ENCODE data around the gene BCR. TPM values are rescaled to one million over a fixed set of nuclear protein-coding genes. Genes with fewer than 3 reads are reported as not detected.
"Not testable (repeated sequence)": the region's sequence is repeated elsewhere in the genome, so short reads cannot be mapped to it uniquely, and the experiment has no call there.

Gene BCR
- total RNA-seq, 2 experiments from 2014 or later = 60.7 to 63.2 TPM

DNA sequence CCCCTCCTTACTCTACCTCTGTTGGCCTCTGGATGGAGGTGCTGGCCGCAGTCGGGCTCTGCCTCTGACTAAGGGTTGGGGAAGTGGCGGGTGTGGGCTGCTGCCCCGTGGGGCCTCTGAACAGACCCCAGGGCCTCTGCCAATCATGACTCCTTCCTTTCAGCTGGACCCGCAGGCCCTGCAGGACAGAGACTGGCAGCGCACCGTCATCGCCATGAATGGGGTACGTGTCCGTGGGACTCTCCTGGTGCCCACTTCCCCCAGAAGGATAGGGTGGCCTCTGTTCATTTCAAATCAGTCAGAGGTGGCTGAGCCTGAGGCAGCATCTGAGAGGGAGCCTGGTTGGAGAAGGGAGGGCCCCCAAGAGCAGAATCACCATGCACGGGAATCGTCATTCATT, 129.0 kb downstream of the BCR start:
- H3K4me3 Mint-ChIP-seq; H3K27me3 Mint-ChIP-seq; H3K4me1 Mint-ChIP-seq; CTCF ChIA-PET; H3K9me3 Mint-ChIP-seq; DNase-seq; H3K27ac Mint-ChIP-seq; H3K36me3 Mint-ChIP-seq (ENCODE audit: low read depth); POLR2A ChIA-PET: not testable (repeated sequence)

DNA sequence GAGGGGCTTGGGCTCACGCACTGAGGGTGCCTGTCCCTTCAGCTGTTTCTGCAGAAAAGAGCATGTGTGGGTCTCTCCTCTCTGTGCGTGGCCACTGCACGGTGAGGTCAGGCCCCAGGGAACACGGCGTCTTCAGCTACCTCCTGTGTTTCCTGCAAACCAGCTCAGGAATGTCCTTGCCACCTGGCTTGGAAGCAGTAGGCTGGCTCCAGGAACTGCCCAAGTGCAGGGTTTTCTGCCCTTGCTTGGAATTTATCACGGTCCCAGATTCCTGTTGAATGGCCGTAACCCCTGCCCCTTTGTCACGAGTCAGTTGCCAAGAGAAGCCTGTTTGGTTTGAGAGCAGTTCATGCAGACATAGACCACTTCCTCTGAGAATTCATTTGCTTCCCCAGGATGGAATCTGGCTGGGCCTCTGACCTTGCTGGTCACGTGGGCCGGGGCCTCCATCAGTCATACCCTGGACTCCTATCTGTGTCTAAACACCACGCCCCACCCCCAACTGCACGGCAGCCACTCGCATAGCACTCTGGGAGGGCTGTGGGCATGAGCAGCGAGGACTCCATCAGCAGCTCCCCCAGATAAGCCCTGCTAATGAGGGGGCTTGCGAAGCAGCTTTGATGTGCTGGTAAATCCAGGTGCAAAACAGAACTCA, 130.3 kb downstream of the BCR start:
- DNase-seq; H3K4me1 Mint-ChIP-seq; CTCF ChIA-PET; H3K4me3 Mint-ChIP-seq; H3K27ac Mint-ChIP-seq; H3K36me3 Mint-ChIP-seq (ENCODE audit: low read depth); POLR2A ChIA-PET; H3K27me3 Mint-ChIP-seq; H3K9me3 Mint-ChIP-seq: not testable (repeated sequence)

DNA sequence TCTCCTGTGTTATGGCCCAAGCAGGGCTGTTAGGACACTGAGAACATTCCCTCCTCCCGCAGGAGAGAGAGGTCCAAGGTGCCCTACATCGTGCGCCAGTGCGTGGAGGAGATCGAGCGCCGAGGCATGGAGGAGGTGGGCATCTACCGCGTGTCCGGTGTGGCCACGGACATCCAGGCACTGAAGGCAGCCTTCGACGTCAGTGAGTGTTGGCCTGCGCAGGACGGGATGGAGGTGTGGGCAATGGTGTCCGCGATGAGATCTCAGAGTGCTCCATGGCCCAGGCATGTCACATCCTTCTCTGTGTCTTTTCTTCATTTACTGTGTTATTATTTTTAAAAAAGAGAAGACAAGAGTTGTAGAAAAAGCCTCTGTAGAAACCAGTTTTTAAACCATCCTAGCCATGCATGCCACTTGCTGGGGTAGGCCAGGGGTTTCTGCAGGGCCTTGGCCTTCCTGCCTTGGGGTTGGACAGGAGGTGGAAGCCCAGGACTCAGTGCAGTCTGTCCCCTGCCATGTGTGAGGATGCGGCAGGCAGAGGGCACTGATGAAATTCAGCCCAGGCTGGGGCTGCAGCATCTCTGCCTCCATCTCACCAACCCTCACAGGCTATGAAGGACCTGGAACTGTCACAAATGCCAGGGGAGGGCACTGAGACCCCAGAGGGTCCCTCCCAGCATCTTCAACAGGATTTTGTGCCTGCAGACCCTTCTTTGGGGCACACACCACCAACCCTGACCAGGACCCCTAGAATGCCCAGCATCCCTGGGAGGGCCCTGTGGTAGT, 131.5 kb downstream of the BCR start:
- CTCF ChIA-PET; H3K4me1 Mint-ChIP-seq; H3K27ac Mint-ChIP-seq; H3K9me3 Mint-ChIP-seq; POLR2A ChIA-PET; H3K36me3 Mint-ChIP-seq (ENCODE audit: low read depth); H3K4me3 Mint-ChIP-seq; H3K27me3 Mint-ChIP-seq: not testable (repeated sequence)
- DNase-seq = peak; percentile 9

DNA sequence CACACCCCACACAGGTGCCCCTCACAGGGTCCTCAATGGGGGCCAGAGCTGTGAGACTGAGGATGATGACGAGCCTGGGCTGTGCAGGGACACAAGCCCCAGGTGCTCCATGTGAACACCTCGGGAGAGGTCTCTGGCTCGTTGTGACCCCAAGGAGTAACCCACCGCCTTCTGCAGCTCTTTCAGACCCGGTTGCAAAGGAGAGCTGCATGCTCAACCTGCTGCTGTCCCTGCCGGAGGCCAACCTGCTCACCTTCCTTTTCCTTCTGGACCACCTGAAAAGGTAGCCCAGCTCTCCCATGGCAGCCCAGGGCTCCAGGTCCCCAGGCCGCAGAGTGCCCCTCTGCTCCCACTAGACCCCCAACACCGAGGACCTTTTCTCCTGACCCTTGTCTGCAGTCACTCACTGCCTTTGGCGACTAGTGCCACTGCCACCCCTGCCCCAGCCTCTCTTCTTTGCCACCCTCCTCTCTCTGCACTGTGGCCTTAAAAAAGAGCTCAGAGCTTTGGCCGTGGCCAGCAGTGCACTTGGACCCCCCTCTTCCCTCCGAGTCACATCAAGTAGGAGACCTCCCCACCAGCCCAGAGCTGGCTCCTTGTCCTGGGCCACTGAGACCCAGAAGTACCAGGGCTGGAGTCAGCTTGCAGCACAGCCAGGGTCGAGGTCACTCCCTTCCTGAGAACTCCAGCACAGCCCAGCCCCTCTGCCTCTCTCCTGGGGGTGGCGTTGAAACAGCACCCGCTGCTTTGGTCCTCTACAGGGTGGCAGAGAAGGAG, 133.7 kb downstream of the BCR start:
- Mint-ChIP-seq H3K4me3 (no peak overlapping the region), H3K4me1 (peaks cover 8% of the 10 kb centered on the region), H3K27me3 (no peaks in the 10 kb centered on the region), H3K27ac (no peak overlapping the region), H3K36me3 (ENCODE audit: low read depth) (peaks cover 9% of the 10 kb centered on the region), H3K9me3 (no peaks in the 10 kb centered on the region)
- POLR2A ChIA-PET = no interaction called here
- DNase-seq = no peak
- CTCF ChIA-PET = no interaction called here

DNA sequence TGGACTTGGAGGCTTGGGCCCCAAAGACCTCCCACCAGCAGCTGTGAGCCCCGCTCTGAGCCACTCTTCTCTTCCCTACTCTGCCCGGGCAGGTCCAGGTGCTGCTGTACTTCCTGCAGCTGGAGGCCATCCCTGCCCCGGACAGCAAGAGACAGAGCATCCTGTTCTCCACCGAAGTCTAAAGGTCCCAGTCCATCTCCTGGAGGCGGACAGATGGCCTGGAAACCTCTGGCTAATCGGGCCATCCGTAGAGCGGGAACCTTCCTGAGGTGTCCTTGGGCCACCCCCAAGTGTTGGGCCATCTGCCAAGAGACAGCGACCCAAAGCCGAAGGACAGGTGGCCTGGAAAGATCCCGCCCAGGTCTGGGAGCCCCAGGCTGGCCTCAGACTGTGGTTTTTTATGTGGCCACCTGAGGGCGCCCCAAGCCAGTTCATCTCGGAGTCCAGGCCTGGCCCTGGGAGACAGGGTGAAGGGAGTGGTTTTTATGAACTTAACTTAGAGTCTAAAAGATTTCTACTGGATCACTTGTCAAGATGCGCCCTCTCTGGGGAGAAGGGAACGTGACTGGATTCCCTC, 135.1 kb downstream of the BCR start:
- H3K36me3 Mint-ChIP-seq (ENCODE audit: low read depth) = peaks cover 9% of the 10 kb centered on the region
- POLR2A ChIA-PET = no interaction called here
- no peak overlapping the region for H3K4me3 Mint-ChIP-seq
- no peak overlapping the region for H3K27ac Mint-ChIP-seq
- peaks cover 8% of the 10 kb centered on the region for H3K4me1 Mint-ChIP-seq
- peak; percentile 63 for DNase-seq
- CTCF ChIA-PET = no interaction called here
- H3K9me3 Mint-ChIP-seq = no peaks in the 10 kb centered on the region
- no peaks in the 10 kb centered on the region for H3K27me3 Mint-ChIP-seq

DNA sequence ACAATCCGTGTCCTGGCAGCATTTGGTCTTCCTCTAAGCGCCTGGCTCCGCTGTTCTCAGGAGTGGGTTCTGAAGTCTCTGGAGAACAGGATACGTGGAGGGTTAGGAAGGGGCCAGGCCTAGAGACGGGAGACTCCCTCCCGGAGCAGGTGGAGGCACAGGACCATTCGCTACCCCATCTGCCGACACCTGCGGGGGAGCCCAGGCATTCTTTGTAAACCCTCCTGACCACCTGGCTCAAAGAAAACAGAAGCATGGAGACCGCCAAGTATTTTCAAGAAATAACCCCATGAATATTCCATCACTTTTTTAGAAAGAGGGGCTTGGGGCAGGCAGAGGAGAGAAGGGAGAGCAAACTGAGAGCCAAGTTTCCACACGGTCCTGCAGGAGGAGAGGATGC, 136.3 kb downstream of the BCR start:
- POLR2A ChIA-PET, CTCF ChIA-PET: not testable (repeated sequence)

DNA sequence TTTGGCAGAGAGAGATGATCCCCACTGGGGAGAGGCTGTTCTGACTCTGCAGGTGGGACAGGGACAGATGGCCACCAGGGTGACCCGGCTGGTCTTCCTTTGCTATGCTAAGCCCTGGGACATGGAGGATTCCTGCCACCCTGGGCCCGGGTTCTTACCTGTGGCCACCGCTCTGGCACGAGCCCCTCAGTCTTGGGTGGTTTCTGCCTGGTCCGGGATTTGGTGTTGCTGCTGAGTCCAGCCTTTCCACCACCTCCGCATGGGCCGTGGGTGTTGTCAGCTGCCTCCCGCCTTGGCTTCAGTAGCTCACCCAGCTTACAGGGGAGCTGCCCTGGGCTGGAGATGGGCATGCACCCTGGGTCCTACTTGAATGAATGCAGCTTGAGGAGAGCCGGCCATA, 138.0 kb downstream of the BCR start:
- H3K4me3 Mint-ChIP-seq; H3K9me3 Mint-ChIP-seq; H3K36me3 Mint-ChIP-seq (ENCODE audit: low read depth); DNase-seq; H3K4me1 Mint-ChIP-seq; POLR2A ChIA-PET; H3K27me3 Mint-ChIP-seq; H3K27ac Mint-ChIP-seq; CTCF ChIA-PET: not testable (repeated sequence)

More for the DNA sequence above, 136.3 kb downstream of the BCR start:
- not testable (repeated sequence) for H3K4me3 Mint-ChIP-seq; H3K36me3 Mint-ChIP-seq (ENCODE audit: low read depth); H3K9me3 Mint-ChIP-seq; H3K4me1 Mint-ChIP-seq; H3K27ac Mint-ChIP-seq; H3K27me3 Mint-ChIP-seq; DNase-seq

DNA sequence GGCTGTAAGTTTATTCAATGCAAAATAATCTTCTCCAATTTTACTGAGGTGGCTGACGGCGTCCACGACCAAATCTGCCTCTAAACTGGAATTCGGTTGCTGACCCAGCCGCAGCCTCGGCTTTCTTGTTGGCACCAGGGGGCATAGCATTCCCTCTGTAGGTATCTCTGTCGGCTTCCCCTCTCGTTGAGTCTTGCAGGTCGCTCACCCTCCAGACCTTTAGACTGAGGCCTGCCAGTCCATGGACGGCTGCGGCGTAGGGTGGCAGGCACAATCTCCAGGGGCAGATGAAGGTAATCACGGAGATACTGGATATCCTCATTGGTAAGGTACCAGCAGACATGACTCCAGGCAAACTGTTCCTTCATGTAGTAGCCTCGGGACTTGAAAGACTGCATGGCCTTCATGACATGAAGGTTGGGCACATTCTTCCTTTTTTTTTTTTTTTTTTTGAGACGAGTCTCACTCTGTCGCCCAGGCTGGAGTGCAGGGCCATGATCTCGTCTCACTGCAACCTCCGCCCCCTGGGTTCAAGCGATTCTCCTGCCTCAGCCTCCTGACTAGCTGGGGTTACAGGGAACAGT, 142.3 kb downstream of the BCR start:
- POLR2A ChIA-PET, DNase-seq: not testable (repeated sequence)

DNA sequence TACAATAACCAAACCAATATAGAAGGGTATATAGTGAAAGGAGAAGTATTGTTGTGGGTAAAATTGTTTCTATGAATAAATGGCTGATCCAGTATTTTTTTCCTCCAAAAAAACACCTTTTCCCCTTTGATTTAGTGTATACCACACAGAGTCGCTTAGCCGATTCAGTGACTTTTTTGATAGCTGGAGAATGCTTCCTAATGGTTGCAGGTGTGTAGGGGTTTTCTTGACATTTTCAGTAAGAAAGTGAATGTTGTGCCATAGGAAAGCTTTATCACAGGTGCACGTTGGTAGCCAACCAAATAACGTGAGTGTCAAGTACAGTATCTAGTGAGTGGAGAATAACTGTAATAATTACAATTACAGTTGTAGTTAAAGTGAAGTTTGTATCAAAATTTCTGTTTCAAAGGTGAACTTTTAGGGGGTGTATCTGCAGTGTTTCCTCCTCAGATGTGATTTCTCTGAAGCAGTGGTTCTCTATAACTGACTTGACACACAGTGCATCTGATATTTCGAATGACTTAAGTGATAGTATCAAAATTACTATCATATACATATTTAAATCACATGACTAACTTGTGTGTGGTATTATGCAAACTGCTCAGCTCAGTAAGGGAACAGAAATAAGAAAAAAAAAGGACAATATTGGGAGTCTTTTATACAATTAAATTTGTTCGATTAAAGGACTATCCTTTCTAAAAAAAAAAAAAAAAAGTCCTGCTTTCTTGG, 143.8 kb downstream of the BCR start:
- not testable (repeated sequence) for H3K36me3 Mint-ChIP-seq (ENCODE audit: low read depth)
- CTCF ChIA-PET = interaction anchor here (0.7 kb wide), 1 partner anchor 845 kb away, joined by 5 read pairs; no protein-coding TSS in a partner anchor

More for the DNA sequence above, 142.3 kb downstream of the BCR start:
- H3K27ac Mint-ChIP-seq; H3K4me1 Mint-ChIP-seq; H3K27me3 Mint-ChIP-seq; H3K9me3 Mint-ChIP-seq; H3K4me3 Mint-ChIP-seq; H3K36me3 Mint-ChIP-seq (ENCODE audit: low read depth): not testable (repeated sequence)
- CTCF ChIA-PET = interaction anchor here (0.7 to 1.1 kb wide), 2 partner anchors 53 to 543 kb away, joined by 3 to 4 read pairs; no protein-coding TSS in a partner anchor

DNA sequence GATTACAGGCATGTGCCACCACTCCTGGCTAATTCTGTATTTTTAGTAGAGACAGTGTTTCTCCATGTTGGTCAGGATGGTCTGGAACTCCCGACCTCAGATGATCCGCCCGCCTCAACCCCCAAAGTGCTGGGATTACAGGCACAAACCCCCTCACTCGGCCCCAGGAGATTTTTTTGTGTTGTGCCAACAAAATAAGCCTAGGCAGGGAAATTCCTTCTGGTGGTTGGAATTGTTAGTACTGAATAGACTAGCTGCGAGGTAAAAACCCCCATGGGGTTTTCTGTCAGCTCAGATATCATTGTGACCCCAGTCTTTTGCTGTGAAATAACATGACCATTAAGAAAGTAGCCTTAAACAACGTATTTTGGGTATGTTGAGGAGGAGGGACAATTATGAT, 144.9 kb downstream of the BCR start:
- Mint-ChIP-seq H3K36me3 (ENCODE audit: low read depth) (no peaks in the 10 kb centered on the region), H3K4me1 (peaks cover 2% of the 10 kb centered on the region), H3K4me3 (no peak overlapping the region), H3K9me3 (no peaks in the 10 kb centered on the region), H3K27ac (no peak overlapping the region), H3K27me3 (peaks cover 6% of the 10 kb centered on the region)
- no peak for DNase-seq
- ChIA-PET CTCF (no interaction called here), POLR2A (no interaction called here)

More for the DNA sequence above, 143.8 kb downstream of the BCR start:
- H3K4me1 Mint-ChIP-seq, H3K27ac Mint-ChIP-seq, H3K9me3 Mint-ChIP-seq, DNase-seq, H3K27me3 Mint-ChIP-seq, H3K4me3 Mint-ChIP-seq, POLR2A ChIA-PET: not testable (repeated sequence)

DNA sequence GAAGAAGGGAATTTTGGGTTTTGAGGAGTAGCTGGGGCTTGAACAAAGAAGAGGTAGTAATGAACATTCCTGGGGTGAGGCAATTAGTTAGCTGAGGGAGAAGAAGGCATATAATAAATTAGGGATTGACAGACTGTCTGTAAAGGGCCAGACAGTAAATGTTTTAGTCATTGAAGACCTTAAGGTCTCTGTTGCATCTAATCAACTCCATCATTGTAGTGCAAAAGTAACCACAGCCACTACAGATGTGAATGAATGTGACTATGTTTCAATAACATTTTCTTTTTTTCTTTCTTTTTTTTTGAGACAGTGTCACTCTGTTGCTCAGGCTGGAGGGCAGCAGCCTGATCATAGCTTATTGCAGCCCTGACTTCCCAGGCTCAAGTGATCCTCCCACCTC, 153.5 kb downstream of the BCR start:
- H3K4me3 Mint-ChIP-seq; H3K36me3 Mint-ChIP-seq (ENCODE audit: low read depth); DNase-seq; H3K27ac Mint-ChIP-seq; H3K9me3 Mint-ChIP-seq; CTCF ChIA-PET; H3K4me1 Mint-ChIP-seq; POLR2A ChIA-PET; H3K27me3 Mint-ChIP-seq: not testable (repeated sequence)

DNA sequence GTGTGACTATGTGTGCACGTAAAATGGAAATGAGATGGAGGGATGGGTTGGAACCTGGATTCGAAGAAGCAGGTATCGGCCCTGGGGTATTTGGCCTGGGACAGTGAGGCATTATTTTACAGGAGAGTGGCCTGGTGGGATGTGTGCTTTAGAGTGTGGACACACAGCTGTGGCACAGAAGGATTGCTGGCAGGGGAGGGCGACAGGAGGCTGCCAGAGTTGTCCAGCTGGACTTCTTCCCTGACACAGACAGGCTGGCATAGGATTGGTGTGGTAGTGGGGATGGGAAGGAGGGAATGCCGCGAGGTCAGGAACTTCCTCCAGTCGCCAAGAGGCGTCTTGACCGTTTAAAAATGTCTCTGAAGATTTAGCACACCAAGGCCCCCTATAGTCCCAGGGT, 157.4 kb downstream of the BCR start:
- DNase-seq; H3K4me1 Mint-ChIP-seq; H3K9me3 Mint-ChIP-seq; H3K27me3 Mint-ChIP-seq; H3K36me3 Mint-ChIP-seq (ENCODE audit: low read depth); H3K4me3 Mint-ChIP-seq; CTCF ChIA-PET; H3K27ac Mint-ChIP-seq; POLR2A ChIA-PET: not testable (repeated sequence)
